HepG2 (cell line): ENCODE results near the gene C2. TPM values are rescaled to one million over a fixed set of nuclear protein-coding genes. Genes with fewer than 3 reads are reported as not detected.

Source experiments
- ATF5 ChIP-seq: sonication (generic); formaldehyde crosslinking; IDR thresholded peaks from 2 replicates; pipeline ENCODE4 v1.4.0; 2020; ENCODE audit warnings: mild to moderate bottlenecking, low read depth, missing genetic modification reagents
- CAMTA2 ChIP-seq: sonication (generic); formaldehyde crosslinking; IDR thresholded peaks from 2 replicates; pipeline ENCODE4 v1.4.0; 2020; ENCODE audit warnings: mild to moderate bottlenecking, missing genetic modification reagents, borderline replicate concordance
- CBX5 ChIP-seq: sonication (generic); formaldehyde crosslinking; IDR thresholded peaks from 2 replicates; pipeline ENCODE4 v1.4.0; 2020; ENCODE audit warnings: missing genetic modification reagents, borderline replicate concordance
- CEBPZ ChIP-seq: IDR thresholded peaks from 2 replicates; pipeline ENCODE4 v1.6.1; 2012; ENCODE audit warnings: low read length, improper control_type of control experiment
- HMGXB4 ChIP-seq, 2 experiments: sonication (generic) in 1 of 2; formaldehyde crosslinking in 1 of 2; IDR thresholded peaks; 2 replicates each; pipeline versions ENCODE4 v1.4.0 to v1.6.1; 2018 to 2020; ENCODE audit warnings: missing genetic modification reagents in 2 of 2, borderline replicate concordance in 1 of 2, low read depth in 1 of 2, mild to moderate bottlenecking in 1 of 2, missing biosample characterization in 1 of 2
- HNRNPUL1 ChIP-seq: fragments of 200-400 bp; formaldehyde crosslinking; IDR thresholded peaks from 2 replicates; pipeline ENCODE4 v1.6.1; 2017; ENCODE audit warnings: low read depth, mild to moderate bottlenecking, low read length, moderate library complexity
- KAT7 ChIP-seq: IDR thresholded peaks from 2 replicates; pipeline ENCODE4 v1.6.1; 2018; ENCODE audit warnings: borderline replicate concordance, missing compliant biosample characterization
- PTBP1 ChIP-seq: fragments of 200-400 bp; formaldehyde crosslinking; IDR thresholded peaks from 2 replicates; pipeline ENCODE4 v1.6.1; 2018; ENCODE audit warnings: low read length, low read depth; ENCODE audit not compliant: poor library complexity, severe bottlenecking
- RBM39 ChIP-seq: fragments of 200-400 bp; formaldehyde crosslinking; IDR thresholded peaks from one replicate; pipeline ENCODE4 v1.6.1; 2018; ENCODE audit warnings: antibody characterized with exemption, mild to moderate bottlenecking, low read depth, low read length; ENCODE audit not compliant: poor library complexity, severe bottlenecking
- REPIN1 ChIP-seq: sonication (generic); formaldehyde crosslinking; IDR thresholded peaks from 2 replicates; pipeline ENCODE4 v1.8.0; 2022; ENCODE audit warnings: missing genetic modification reagents, low read depth, mild to moderate bottlenecking, borderline replicate concordance
- RFXAP ChIP-seq: sonication (generic); formaldehyde crosslinking; IDR thresholded peaks from 2 replicates; pipeline ENCODE4 v1.4.0; 2020; ENCODE audit warnings: missing genetic modification reagents, borderline replicate concordance
- SMAD9 ChIP-seq: sonication (generic); formaldehyde crosslinking; IDR thresholded peaks from 2 replicates; pipeline ENCODE4 v1.5.1; 2020; ENCODE audit warnings: mild to moderate bottlenecking, missing genetic modification reagents
- SUZ12 ChIP-seq: fragments of 150-350 bp; IDR thresholded peaks from 2 replicates; pipeline ENCODE4 v1.6.1; 2014; ENCODE audit warnings: low read depth, low read length
- YY1 ChIP-seq: IDR thresholded peaks from 2 replicates; pipeline ENCODE4 v1.6.1; 2011; ENCODE audit warnings: low read length, low read depth, moderate library complexity, mild to moderate bottlenecking; ENCODE audit not compliant: insufficient read depth, insufficient replicate concordance
- ZFP1 ChIP-seq: IDR thresholded peaks from 2 replicates; pipeline ENCODE4 v1.6.1; 2016
- ZNF18 ChIP-seq: sonication (generic); formaldehyde crosslinking; IDR thresholded peaks from 2 replicates; pipeline ENCODE4 v1.8.0; 2022; ENCODE audit warnings: mild to moderate bottlenecking, missing genetic modification reagents; ENCODE audit not compliant: insufficient replicate concordance
- ZNF232 ChIP-seq: sonication (generic); formaldehyde crosslinking; IDR thresholded peaks from 2 replicates; pipeline ENCODE4 v1.4.0; 2020; ENCODE audit warnings: missing genetic modification reagents, borderline replicate concordance
- ZNF234 ChIP-seq: sonication (generic); formaldehyde crosslinking; conservative IDR thresholded peaks from 2 replicates; pipeline ENCODE4 v1.5.1; 2020; ENCODE audit warnings: mild to moderate bottlenecking, missing genetic modification reagents
- ZNF550 ChIP-seq: sonication (generic); formaldehyde crosslinking; IDR thresholded peaks from 2 replicates; pipeline ENCODE4 v1.4.0; 2020; ENCODE audit warnings: mild to moderate bottlenecking, missing genetic modification reagents, borderline replicate concordance
- ZNF709 ChIP-seq: sonication (generic); formaldehyde crosslinking; IDR thresholded peaks from 2 replicates; pipeline ENCODE4 v1.5.0; 2020; ENCODE audit warnings: mild to moderate bottlenecking, missing genetic modification reagents
- ZNF737 ChIP-seq: sonication (generic); formaldehyde crosslinking; IDR thresholded peaks from 2 replicates; pipeline ENCODE4 v1.5.0; 2020; ENCODE audit warnings: missing genetic modification reagents, mild to moderate bottlenecking, borderline replicate concordance
- ZNF782 ChIP-seq: sonication (generic); formaldehyde crosslinking; IDR thresholded peaks from 2 replicates; pipeline ENCODE4 v1.4.0; 2020; ENCODE audit warnings: missing genetic modification reagents, mild to moderate bottlenecking, borderline replicate concordance
- polyA plus RNA-seq, 8 experiments: library from polyadenylated mRNA; depleted of rRNA in 3 of 8; stranded (reverse) in 7 of 8; unstranded in 1 of 8; fragments of >200 nt; fragmentation: Illumina TruSeq in 4 of 8; extraction: Trizol in 4 of 8; gene quantifications; 2 replicates each; pipeline versions ENCODE4 v1.2.1 to v1.2.3, GENCODE V29; 2011 to 2016; ENCODE audit warnings: low read depth in 4 of 8, missing spikeins in 1 of 8, mixed read lengths in 1 of 8; ENCODE audit not compliant: insufficient read depth in 1 of 8
- total RNA-seq, 5 experiments: library from RNA; depleted of rRNA; stranded (reverse); fragments of >200 nt; fragmentation: Illumina TruSeq; extraction: Trizol; gene quantifications; 2 replicates each; pipeline ENCODE4 v1.2.3, GENCODE V29; 2016; ENCODE audit warnings: low read depth in 1 of 5

Gene C2
- total and polyA plus RNA-seq, 2 of the 13 experiments (the other 11 are each of a cell fraction or from before 2014, with no cell fraction given) = 165 to 307 TPM

- no peak for TF ChIP-seq PTBP1
- no peak for TF ChIP-seq SMAD9 (CRISPR knock-in tag)
- TF ChIP-seq ZNF782 (CRISPR knock-in tag) = no peak
- 0 out of 2 replicates have a peak, but pooled peaks have one; percentile 50 for TF ChIP-seq ZNF709
- TF ChIP-seq REPIN1 (CRISPR knock-in tag) = peak; percentile 94
- TF ChIP-seq KAT7 (CRISPR knock-in tag) = peak; percentile 72
- no peak for TF ChIP-seq YY1
- no peak for TF ChIP-seq RBM39
- no peak for TF ChIP-seq ATF5 (CRISPR knock-in tag)
- TF ChIP-seq SUZ12 = no peak
- no peak for TF ChIP-seq ZNF234
- peak; percentile 96 for TF ChIP-seq ZNF18 (CRISPR knock-in tag)
- peak; percentile 59 to 60; a peak in 2 of 4 replicates for TF ChIP-seq HMGXB4 (CRISPR knock-in tag; IDR thresholded peaks at IDR 0.05; ENCODE audit: borderline replicate concordance in 1 of 2, low read depth in 1 of 2)
- TF ChIP-seq CEBPZ = no peak
- peak; percentile 90 for TF ChIP-seq ZFP1
- TF ChIP-seq CBX5 = peak; percentile 86; the same call in 1 of the 2 replicates
- no peak for TF ChIP-seq ZNF232 (CRISPR knock-in tag)
- TF ChIP-seq RFXAP (CRISPR knock-in tag) = peak; percentile 59; the same call in 1 of the 2 replicates
- TF ChIP-seq CAMTA2 (CRISPR knock-in tag) = no peak
- no peak for TF ChIP-seq HNRNPUL1
- TF ChIP-seq ZNF550 (CRISPR knock-in tag) = no peak
- TF ChIP-seq ZNF737 = no peak
Observed at GRCh38 chr6:31927242-31927862, at the start of gene C2 (continued).
